ENCODE data around the gene RAPGEF4.

Gene RAPGEF4

DNA sequence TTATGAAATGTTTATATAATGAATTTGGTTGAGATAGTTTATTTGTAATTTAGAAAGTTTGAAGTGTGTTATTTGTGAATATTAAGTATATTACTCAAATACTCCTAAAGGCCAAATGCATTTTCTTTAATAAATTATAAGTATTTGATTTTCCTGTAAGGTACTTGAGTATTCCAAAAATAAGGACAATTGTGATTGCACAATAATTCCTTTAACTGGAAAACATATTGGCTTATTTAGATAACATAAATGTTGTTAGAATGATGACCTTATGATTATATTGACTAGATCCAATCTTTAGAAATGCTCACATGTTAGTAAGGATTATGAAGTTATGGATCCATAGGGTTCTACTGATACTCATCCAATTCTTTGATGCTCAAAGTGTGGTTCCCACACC lies 214.9 kb downstream of the RAPGEF4 start:
- DNase-seq (ENCODE audit: insufficient read length), result no peak
- no peak for FAIRE-seq
- TF ChIP-seq TAF1 (IDR thresholded peaks at IDR 0.05; ENCODE audit: borderline replicate concordance, low read depth, low read length) (no peak), POLR2AphosphoS5 (IDR thresholded peaks at IDR 0.05; ENCODE audit: low read depth, low read length) (no peak), POLR2A (IDR thresholded peaks at IDR 0.05; ENCODE audit: low read depth, low read length) (no peak)

GRCh38 chr2:172951554-172951953 lies 215.9 kb downstream of the RAPGEF4 start:
- FAIRE-seq, result no peak
- TF ChIP-seq POLR2AphosphoS5 (IDR thresholded peaks at IDR 0.05; ENCODE audit: low read depth, low read length) (no peak), POLR2A (IDR thresholded peaks at IDR 0.05; ENCODE audit: low read depth, low read length) (no peak), TAF1 (IDR thresholded peaks at IDR 0.05; ENCODE audit: borderline replicate concordance, low read depth, low read length) (no peak)
- no peak for DNase-seq (ENCODE audit: insufficient read length)

DNA sequence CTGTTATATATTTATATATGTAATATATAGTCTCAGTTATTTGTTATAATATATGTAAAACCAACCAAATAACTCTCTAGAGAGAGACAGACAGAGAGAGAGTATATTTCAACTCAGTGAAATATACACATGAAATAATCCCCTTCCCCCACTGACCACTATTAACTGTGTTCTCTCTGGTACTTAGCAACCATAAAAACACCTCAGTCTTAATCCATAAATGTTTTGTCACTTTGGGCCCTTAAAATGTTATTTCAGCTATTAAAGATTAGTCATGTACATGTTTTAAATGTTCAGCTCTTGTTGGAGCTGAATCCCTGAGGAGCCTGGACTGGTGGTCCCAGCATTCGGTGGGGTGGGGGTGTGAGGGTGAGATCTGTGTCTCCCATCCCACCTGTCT lies 217.8 kb downstream of the RAPGEF4 start:
- no peak for FAIRE-seq
- TF ChIP-seq POLR2A (IDR thresholded peaks at IDR 0.05; ENCODE audit: low read depth, low read length) (no peak), TAF1 (IDR thresholded peaks at IDR 0.05; ENCODE audit: borderline replicate concordance, low read depth, low read length) (no peak), POLR2AphosphoS5 (IDR thresholded peaks at IDR 0.05; ENCODE audit: low read depth, low read length) (no peak)

GRCh38 chr2:172953970-172954852 lies 218.6 kb downstream of the RAPGEF4 start:
- DNase-seq (ENCODE audit: insufficient read length) (no peak), FAIRE-seq (no peak)
- TF ChIP-seq POLR2AphosphoS5 (IDR thresholded peaks at IDR 0.05; ENCODE audit: low read depth, low read length) (no peak), TAF1 (IDR thresholded peaks at IDR 0.05; ENCODE audit: borderline replicate concordance, low read depth, low read length) (no peak), POLR2A (IDR thresholded peaks at IDR 0.05; ENCODE audit: low read depth, low read length) (no peak)

More for the DNA sequence above, 217.8 kb downstream of the RAPGEF4 start:
- DNase-seq (ENCODE audit: insufficient read length), result no peak

GRCh38 chr2:172955587-172955986 lies 219.9 kb downstream of the RAPGEF4 start:
- FAIRE-seq, result no peak
- DNase-seq (ENCODE audit: insufficient read length), result no peak
- TF ChIP-seq POLR2AphosphoS5 (IDR thresholded peaks at IDR 0.05; ENCODE audit: low read depth, low read length), result no peak
- TF ChIP-seq TAF1 (IDR thresholded peaks at IDR 0.05; ENCODE audit: borderline replicate concordance, low read depth, low read length), result no peak
- TF ChIP-seq POLR2A (IDR thresholded peaks at IDR 0.05; ENCODE audit: low read depth, low read length), result no peak

- DNase-seq (ENCODE audit: insufficient read length), result no peak
- TF ChIP-seq TAF1 (IDR thresholded peaks at IDR 0.05; ENCODE audit: borderline replicate concordance, low read depth, low read length) (no peak), POLR2AphosphoS5 (IDR thresholded peaks at IDR 0.05; ENCODE audit: low read depth, low read length) (no peak), POLR2A (IDR thresholded peaks at IDR 0.05; ENCODE audit: low read depth, low read length) (no peak)
Observed at GRCh38 chr2:172957734-172958133, 222.1 kb downstream of the RAPGEF4 start.

DNA sequence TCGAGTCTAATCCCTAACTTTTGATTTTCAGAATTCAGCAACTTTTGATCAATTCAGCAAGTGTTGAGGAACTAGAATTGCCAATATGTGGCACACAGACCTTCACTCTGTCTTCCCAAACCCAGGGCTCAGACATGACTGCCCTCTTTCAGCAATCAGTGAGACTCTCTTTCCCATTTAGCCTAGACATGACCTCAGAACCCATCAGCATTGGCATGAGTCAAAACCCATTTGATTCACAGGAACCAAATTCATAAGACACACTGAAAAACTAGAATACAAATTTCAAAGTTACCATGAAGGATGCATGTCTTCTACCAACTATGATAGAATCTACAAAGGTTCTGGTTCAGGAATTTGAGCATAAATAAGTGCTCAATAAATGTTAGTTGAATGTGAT lies 226.4 kb downstream of the RAPGEF4 start:
- TF ChIP-seq POLR2AphosphoS5 (IDR thresholded peaks at IDR 0.05; ENCODE audit: low read depth, low read length), result no peak
- no peak for TF ChIP-seq TAF1 (IDR thresholded peaks at IDR 0.05; ENCODE audit: borderline replicate concordance, low read depth, low read length)
- no peak for TF ChIP-seq POLR2A (IDR thresholded peaks at IDR 0.05; ENCODE audit: low read depth, low read length)
- FAIRE-seq (no peak), DNase-seq (ENCODE audit: insufficient read length) (no peak)

More at GRCh38 chr2:172957734-172958133, 222.1 kb downstream of the RAPGEF4 start:
- no peak for FAIRE-seq

DNA sequence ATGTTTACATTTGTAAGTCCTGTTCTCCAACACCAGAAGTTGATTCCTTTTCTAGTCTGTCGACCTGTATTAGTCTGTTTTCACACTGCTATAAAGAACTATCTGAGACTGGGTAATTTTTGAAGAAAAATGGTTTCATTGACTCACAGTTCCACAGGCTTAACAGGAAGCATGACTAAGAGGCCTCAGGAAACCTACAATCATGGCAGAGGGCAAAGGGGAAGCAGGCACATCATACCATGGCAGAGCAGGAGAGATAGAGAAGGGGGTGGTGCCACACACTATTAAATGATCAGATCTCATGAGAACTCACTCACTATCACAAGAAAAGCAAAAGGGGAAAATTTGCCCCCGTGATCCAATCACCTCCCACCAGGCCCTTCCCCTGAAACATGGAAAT lies 227.2 kb downstream of the RAPGEF4 start:
- no peak for DNase-seq (ENCODE audit: insufficient read length)
- no peak for FAIRE-seq
- TF ChIP-seq TAF1 (IDR thresholded peaks at IDR 0.05; ENCODE audit: borderline replicate concordance, low read depth, low read length) (no peak), POLR2AphosphoS5 (IDR thresholded peaks at IDR 0.05; ENCODE audit: low read depth, low read length) (no peak), POLR2A (IDR thresholded peaks at IDR 0.05; ENCODE audit: low read depth, low read length) (no peak)

DNA sequence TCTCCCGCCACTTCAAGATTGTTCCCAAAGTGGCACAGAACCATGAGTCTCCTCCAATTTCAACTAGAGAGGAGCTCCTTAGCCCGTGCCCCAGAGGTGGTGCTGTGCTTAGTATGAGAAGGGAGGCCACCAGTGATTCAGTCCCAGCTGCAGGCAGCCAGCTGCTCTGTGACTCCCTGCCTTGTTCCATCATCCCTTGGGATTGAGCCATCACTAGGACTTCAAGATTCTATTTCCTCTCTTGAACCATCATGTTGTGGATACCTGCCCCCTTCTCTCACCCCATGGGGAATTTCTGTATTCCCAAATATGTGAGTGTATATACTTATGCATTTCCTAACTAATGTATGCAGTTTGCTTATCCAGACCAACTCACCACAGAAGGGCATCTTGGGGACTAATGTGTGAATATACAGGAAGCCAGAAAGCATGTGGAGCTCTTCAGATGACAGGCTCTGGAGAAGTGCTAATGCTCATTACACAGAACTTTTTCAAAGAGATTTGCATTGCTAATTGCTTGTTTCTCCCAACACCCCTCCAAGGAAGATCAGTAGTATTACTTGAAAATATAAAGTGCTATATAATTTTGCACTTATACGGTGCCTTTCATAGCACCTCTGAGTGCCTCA lies 229.0 kb downstream of the RAPGEF4 start:
- DNase-seq (ENCODE audit: insufficient read length) (no peak), FAIRE-seq (no peak)
- TF ChIP-seq POLR2A (IDR thresholded peaks at IDR 0.05; ENCODE audit: low read depth, low read length) (no peak), POLR2AphosphoS5 (IDR thresholded peaks at IDR 0.05; ENCODE audit: low read depth, low read length) (no peak), TAF1 (IDR thresholded peaks at IDR 0.05; ENCODE audit: borderline replicate concordance, low read depth, low read length) (no peak)

DNA sequence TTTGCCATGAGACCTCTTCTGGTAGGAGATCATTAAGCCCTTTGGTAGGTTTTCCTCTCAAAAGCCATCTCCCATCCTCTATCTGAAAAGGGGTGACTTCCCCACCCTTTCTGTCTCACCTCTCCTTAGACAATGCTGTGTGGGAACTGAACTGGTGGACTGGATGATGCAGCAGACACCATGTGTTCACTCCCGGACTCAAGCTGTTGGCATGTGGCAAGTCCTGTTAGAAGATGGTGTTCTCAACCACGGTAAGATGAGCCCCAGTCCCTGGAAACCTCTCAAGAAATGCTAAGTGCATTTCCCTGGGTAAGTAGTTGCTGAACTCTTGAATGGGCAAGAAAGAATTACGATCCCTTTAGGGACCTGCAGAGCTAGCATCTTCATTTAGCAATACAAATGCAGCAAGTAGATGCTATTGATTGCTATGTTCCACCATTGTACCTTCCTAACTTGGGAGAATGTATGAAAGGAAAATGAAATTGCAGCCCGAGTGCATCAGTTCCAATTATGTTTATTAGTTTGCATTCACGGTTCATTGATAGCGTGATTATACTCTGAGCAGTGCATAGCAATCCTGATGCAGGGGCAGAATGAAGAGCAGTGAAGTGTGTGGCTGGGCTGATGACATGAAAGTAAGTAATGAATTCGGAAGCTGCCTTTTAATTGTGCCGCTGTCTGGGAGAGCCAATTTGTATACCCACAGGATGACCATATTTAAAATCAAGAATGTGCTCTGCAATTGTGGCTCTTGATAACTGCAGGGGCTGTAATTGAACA lies 230.0 kb downstream of the RAPGEF4 start:
- no peak for TF ChIP-seq POLR2AphosphoS5 (IDR thresholded peaks at IDR 0.05; ENCODE audit: low read depth, low read length)
- TF ChIP-seq TAF1 (IDR thresholded peaks at IDR 0.05; ENCODE audit: borderline replicate concordance, low read depth, low read length), result no peak
- TF ChIP-seq POLR2A (IDR thresholded peaks at IDR 0.05; ENCODE audit: low read depth, low read length), result no peak
- FAIRE-seq (no peak), DNase-seq (ENCODE audit: insufficient read length) (no peak)
